Hepatocyte (in vitro differentiated cells): ENCODE measurements around the gene NHEJ1.

ENCODE experiments used
- EZH2 ChIP-seq: fragments of 200-600 bp; sonication (generic); IDR thresholded peaks from 2 replicates; pipeline ENCODE4 v1.6.1; 2016; ENCODE audit warnings: antibody characterized with exemption, mild to moderate bottlenecking, borderline replicate concordance
- EZH2phosphoT487 ChIP-seq: fragments of 200-600 bp; sonication (generic); IDR thresholded peaks from one replicate; pipeline ENCODE4 v1.6.1; 2018; ENCODE audit warnings: antibody characterized with exemption, mild to moderate bottlenecking, low read depth, moderate library complexity; ENCODE audit not compliant: unreplicated experiment, severe bottlenecking
- TF ChIP-seq, protein P1 (sequence below): fragments of 200-600 bp; sonication (generic); IDR thresholded peaks from 2 replicates; pipeline ENCODE4 v1.5.1; 2016; ENCODE audit warnings: antibody characterized with exemption, mild to moderate bottlenecking; ENCODE audit not compliant: poor library complexity

DNA sequence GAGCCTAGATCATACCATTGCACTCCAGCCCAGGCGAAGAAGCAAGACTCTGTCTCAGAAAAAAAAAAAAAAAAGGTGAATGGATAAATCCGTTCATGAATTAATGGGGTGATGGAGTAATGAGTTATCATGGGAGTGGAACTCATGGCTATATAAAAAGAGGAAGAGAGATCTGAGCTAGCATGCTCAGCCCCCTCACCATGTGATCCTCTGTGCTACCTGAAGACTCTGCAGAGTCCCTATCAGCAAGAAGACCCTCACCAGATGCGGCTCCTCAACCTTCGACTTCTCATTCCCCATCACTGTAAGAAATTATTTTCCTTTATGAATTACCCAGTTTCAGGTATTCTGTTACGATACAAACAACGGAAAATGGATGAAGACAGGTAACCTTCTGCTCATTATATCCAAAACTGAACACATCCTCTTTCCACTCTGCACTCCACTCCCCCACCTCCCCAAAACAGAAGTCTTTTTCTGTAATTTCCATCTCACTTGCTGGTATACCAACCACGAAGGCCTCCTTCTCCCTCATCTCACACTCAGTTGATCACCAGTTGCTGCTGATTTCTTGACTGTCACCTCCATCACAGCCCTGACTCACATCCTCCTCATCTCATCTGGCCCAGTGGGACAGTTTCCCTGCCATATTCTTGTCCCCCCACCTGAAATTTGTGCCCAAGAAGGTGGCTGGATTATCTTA, 26.3 kb upstream of the NHEJ1 start:
- TF ChIP-seq EZH2phosphoT487 (no peak), EZH2 (no peak)
- TF ChIP-seq, protein P1, sequence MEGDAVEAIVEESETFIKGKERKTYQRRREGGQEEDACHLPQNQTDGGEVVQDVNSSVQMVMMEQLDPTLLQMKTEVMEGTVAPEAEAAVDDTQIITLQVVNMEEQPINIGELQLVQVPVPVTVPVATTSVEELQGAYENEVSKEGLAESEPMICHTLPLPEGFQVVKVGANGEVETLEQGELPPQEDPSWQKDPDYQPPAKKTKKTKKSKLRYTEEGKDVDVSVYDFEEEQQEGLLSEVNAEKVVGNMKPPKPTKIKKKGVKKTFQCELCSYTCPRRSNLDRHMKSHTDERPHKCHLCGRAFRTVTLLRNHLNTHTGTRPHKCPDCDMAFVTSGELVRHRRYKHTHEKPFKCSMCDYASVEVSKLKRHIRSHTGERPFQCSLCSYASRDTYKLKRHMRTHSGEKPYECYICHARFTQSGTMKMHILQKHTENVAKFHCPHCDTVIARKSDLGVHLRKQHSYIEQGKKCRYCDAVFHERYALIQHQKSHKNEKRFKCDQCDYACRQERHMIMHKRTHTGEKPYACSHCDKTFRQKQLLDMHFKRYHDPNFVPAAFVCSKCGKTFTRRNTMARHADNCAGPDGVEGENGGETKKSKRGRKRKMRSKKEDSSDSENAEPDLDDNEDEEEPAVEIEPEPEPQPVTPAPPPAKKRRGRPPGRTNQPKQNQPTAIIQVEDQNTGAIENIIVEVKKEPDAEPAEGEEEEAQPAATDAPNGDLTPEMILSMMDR = no peak
